Skeletal muscle satellite cell (primary cell): ENCODE data around the gene KLF15.

Experiments
- H3K27me3 ChIP-seq: 2 replicates; pipeline ENCODE4 v1.7.0; 2013; ENCODE audit warnings: low read length; ENCODE audit not compliant: control insufficient read depth, insufficient read depth
- H3K36me3 ChIP-seq: 2 replicates; pipeline ENCODE4 v1.7.0; 2013; ENCODE audit warnings: mild to moderate bottlenecking, control low read depth, low read length; ENCODE audit not compliant: insufficient read depth
- H3K4me1 ChIP-seq: 2 replicates; pipeline ENCODE4 v1.7.0; 2013; ENCODE audit warnings: low read length; ENCODE audit not compliant: control insufficient read depth, insufficient read depth
- H3K4me2 ChIP-seq: 2 replicates; pipeline ENCODE4 v1.7.0; 2013; ENCODE audit warnings: mild to moderate bottlenecking, low read length
- H3K4me3 ChIP-seq: 2 replicates; pipeline ENCODE4 v1.7.0; 2013; ENCODE audit warnings: low read length
- H3K9ac ChIP-seq: 2 replicates; pipeline ENCODE4 v1.7.0; 2013; ENCODE audit warnings: mild to moderate bottlenecking, low read depth, low read length, moderate library complexity
- H3K9me3 ChIP-seq: replicated peaks from 2 replicates; pipeline ENCODE4 v1.7.0; 2013; ENCODE audit warnings: mild to moderate bottlenecking, control low read depth, low read length

Gene KLF15

DNA sequence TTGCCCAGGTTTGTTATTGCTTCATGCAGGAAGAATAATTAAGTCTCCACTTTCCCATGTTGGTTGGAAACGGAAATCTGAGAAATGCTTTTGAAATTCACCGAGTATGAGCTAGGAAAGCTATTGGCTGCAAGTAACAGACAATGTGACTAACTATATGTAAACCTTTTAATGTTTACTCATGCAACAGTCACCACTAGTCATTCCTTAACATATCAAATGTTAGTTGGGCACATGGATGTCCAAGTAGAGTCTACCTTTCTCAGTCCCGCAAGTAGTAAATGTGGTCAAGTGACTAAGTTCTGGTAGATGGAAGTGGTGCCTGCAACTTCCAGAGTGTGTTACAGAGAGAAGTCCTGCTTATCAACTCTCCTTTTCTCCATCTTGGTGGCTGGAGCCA, 52.5 kb downstream of the KLF15 start:
- Histone ChIP-seq H3K4me3 (no peak overlapping the region), H3K27me3 (no peaks in the 10 kb centered on the region), H3K36me3 (no peaks in the 10 kb centered on the region), H3K9ac (no peak overlapping the region), H3K4me1 (peaks cover 8% of the 10 kb centered on the region), H3K9me3 (peaks cover 8% of the 10 kb centered on the region), H3K4me2 (no peak overlapping the region)

DNA sequence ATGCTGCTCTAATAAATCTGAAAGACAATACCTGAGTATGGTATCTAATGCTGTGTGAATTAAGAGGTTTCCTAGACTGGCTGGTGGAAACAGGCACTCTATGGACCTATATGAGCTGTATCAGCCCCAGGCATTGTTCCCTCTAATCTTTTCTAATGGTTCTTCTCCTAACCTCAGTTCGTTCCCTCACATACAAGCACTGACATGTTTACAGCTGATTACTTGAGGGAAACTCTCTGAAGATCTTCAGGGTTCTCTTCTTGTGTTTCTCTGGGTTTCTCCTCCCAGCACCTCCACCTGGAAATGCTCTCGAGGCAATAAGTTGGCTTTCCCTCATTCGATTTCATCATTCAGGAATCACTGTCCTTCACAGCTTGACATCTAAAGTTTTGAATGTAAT, 52.9 kb downstream of the KLF15 start:
- no peak overlapping the region for H3K9ac ChIP-seq
- H3K4me2 ChIP-seq: no peak overlapping the region
- peaks cover 8% of the 10 kb centered on the region for H3K9me3 ChIP-seq
- H3K4me1 ChIP-seq: peaks cover 8% of the 10 kb centered on the region
- no peaks in the 10 kb centered on the region for H3K36me3 ChIP-seq
- no peak overlapping the region for H3K4me3 ChIP-seq
- no peaks in the 10 kb centered on the region for H3K27me3 ChIP-seq

GRCh38 chr3:126303272-126303671, 53.9 kb downstream of the KLF15 start:
- peaks cover 8% of the 10 kb centered on the region for H3K4me1 ChIP-seq
- no peak overlapping the region for H3K9ac ChIP-seq
- H3K36me3 ChIP-seq: no peaks in the 10 kb centered on the region
- H3K4me2 ChIP-seq: no peak overlapping the region
- H3K4me3 ChIP-seq: no peak overlapping the region
- no peaks in the 10 kb centered on the region for H3K27me3 ChIP-seq
- H3K9me3 ChIP-seq: peaks cover 8% of the 10 kb centered on the region

GRCh38 chr3:126300761-126301481, 56.3 kb downstream of the KLF15 start:
- H3K9me3 ChIP-seq: peaks cover 8% of the 10 kb centered on the region
- H3K36me3 ChIP-seq: no peaks in the 10 kb centered on the region
- no peaks in the 10 kb centered on the region for H3K27me3 ChIP-seq
- no peak overlapping the region for H3K9ac ChIP-seq
- H3K4me1 ChIP-seq: peaks cover 8% of the 10 kb centered on the region
- peak overlapping the region; percentile 2 for H3K4me2 ChIP-seq
- no peak overlapping the region for H3K4me3 ChIP-seq

GRCh38 chr3:126300001-126300760, 57.0 kb downstream of the KLF15 start:
- Histone ChIP-seq H3K27me3 (no peaks in the 10 kb centered on the region), H3K9ac (no peak overlapping the region), H3K4me3 (no peak overlapping the region), H3K4me2 (no peak overlapping the region), H3K4me1 (peaks cover 3% of the 10 kb centered on the region), H3K9me3 (peaks cover 8% of the 10 kb centered on the region), H3K36me3 (no peaks in the 10 kb centered on the region)

- H3K4me2 ChIP-seq: no peak overlapping the region
- no peak overlapping the region for H3K4me3 ChIP-seq
- no peaks in the 10 kb centered on the region for H3K9me3 ChIP-seq
- H3K27me3 ChIP-seq: peaks cover 8% of the 10 kb centered on the region
- H3K9ac ChIP-seq: no peak overlapping the region
- H3K36me3 ChIP-seq: no peaks in the 10 kb centered on the region
- no peaks in the 10 kb centered on the region for H3K4me1 ChIP-seq
Measured at GRCh38 chr3:126295407-126295939, 61.7 kb downstream of the KLF15 start.

GRCh38 chr3:126294211-126294808, 62.9 kb downstream of the KLF15 start:
- H3K36me3 ChIP-seq: no peaks in the 10 kb centered on the region
- H3K27me3 ChIP-seq: peaks cover 9% of the 10 kb centered on the region
- H3K9ac ChIP-seq: no peak overlapping the region
- no peak overlapping the region for H3K4me3 ChIP-seq
- no peaks in the 10 kb centered on the region for H3K4me1 ChIP-seq
- H3K4me2 ChIP-seq: no peak overlapping the region
- H3K9me3 ChIP-seq: no peaks in the 10 kb centered on the region

DNA sequence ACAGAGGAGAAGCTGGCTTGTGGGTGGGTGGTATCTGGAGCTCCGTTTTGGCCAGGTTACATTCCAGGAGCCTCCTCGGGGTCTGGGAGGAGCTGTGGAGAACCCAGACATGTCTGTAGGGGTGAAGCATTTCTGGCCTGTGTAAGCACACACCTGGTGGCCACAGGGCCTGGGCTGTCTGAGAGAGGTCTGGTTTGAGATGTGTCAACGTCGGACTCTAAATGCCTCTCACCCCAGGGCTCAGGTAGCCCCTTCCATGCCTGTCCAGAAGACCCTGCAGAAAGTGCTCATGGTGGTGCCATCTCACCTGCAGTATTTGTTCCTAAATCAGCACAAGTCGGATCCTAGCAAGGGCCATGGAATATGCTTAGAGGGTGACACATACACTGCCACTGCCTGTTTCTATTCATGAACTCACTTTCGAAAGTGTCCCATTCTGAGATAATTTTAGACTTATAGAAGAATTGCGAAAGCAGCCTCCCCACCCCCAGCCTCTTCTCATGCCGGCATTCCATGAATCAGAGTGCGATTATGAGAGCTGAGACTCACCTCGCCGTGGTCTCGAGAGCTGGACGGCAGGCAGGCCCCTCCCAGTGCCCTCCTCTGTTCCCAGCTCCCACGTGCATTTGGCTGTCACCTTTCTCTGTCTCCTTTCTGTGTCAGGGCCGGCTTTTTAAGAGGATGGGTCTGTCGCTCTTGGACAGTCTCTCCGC, 63.7 kb downstream of the KLF15 start:
- no peaks in the 10 kb centered on the region for H3K36me3 ChIP-seq
- H3K9me3 ChIP-seq: no peaks in the 10 kb centered on the region
- no peak overlapping the region for H3K9ac ChIP-seq
- H3K4me3 ChIP-seq: no peak overlapping the region
- no peak overlapping the region for H3K4me2 ChIP-seq
- H3K27me3 ChIP-seq: peaks cover 9% of the 10 kb centered on the region
- H3K4me1 ChIP-seq: no peaks in the 10 kb centered on the region
